MM.1S (cell line): ENCODE data around the gene TMSB4X.

Experiments
- DNase-seq: peaks from one replicate; pipeline ENCODE4 v3.0.0-alpha.2; 2015
- H2AFZ ChIP-seq: fragments of 300-600 bp; sonication (generic); 2 replicates; pipeline ENCODE4 v1.6.0; 2016; ENCODE audit warnings: antibody characterized with exemption, low read length
- H3F3A ChIP-seq: fragments of 300-600 bp; sonication (generic); 2 replicates; pipeline ENCODE4 v1.6.1; 2016; ENCODE audit warnings: mild to moderate bottlenecking, antibody characterized with exemption, low read length, moderate library complexity, mixed read lengths; ENCODE audit not compliant: insufficient read depth
- H3K27ac ChIP-seq: fragments of 300-600 bp; sonication (generic); 2 replicates; pipeline ENCODE4 v1.5.1; 2016; ENCODE audit warnings: mild to moderate bottlenecking, low read length
- H3K27me3 ChIP-seq: fragments of 300-600 bp; sonication (generic); replicated peaks from 2 replicates; pipeline ENCODE4 v1.6.0; 2016; ENCODE audit warnings: low read length; ENCODE audit not compliant: insufficient read depth
- H3K36me3 ChIP-seq: fragments of 300-600 bp; sonication (generic); replicated peaks from 2 replicates; pipeline ENCODE4 v1.6.1; 2016; ENCODE audit warnings: mild to moderate bottlenecking, low read length, mixed read lengths; ENCODE audit not compliant: insufficient read depth
- H3K4me1 ChIP-seq: fragments of 300-600 bp; sonication (generic); 2 replicates; pipeline ENCODE4 v1.6.1; 2016; ENCODE audit warnings: low read length, mixed read lengths
- H3K4me2 ChIP-seq: fragments of 300-600 bp; sonication (generic); 2 replicates; pipeline ENCODE4 v1.6.0; 2016; ENCODE audit warnings: low read depth, low read length
- H3K4me3 ChIP-seq: fragments of 300-600 bp; sonication (generic); 2 replicates; pipeline ENCODE4 v1.5.1; 2016; ENCODE audit warnings: low read length, mixed read lengths
- H3K79me2 ChIP-seq: fragments of 300-600 bp; sonication (generic); 2 replicates; pipeline ENCODE4 v1.6.1; 2016; ENCODE audit warnings: mixed run types, low read length, mixed read lengths
- H3K9ac ChIP-seq: fragments of 300-600 bp; sonication (generic); 2 replicates; pipeline ENCODE4 v1.6.1; 2016; ENCODE audit warnings: low read length, mixed read lengths
- H3K9me2 ChIP-seq: fragments of 300-600 bp; sonication (generic); replicated peaks from 2 replicates; pipeline ENCODE4 v1.6.1; 2016; ENCODE audit warnings: mild to moderate bottlenecking, low read length, mixed read lengths; ENCODE audit not compliant: insufficient read depth
- H3K9me3 ChIP-seq: fragments of 300-600 bp; sonication (generic); replicated peaks from 2 replicates; pipeline ENCODE4 v1.6.1; 2016; ENCODE audit warnings: mild to moderate bottlenecking, low read length, mixed read lengths; ENCODE audit not compliant: insufficient read depth
- H4K20me1 ChIP-seq: fragments of 300-600 bp; sonication (generic); 2 replicates; pipeline ENCODE4 v1.6.1; 2016; ENCODE audit warnings: mild to moderate bottlenecking, low read length, moderate library complexity, mixed read lengths; ENCODE audit not compliant: insufficient read depth
- CTCF ChIP-seq: fragments of 300-600 bp; sonication (generic); IDR thresholded peaks from 2 replicates; pipeline ENCODE4 v1.5.1; 2016; ENCODE audit warnings: antibody characterized with exemption, low read length, mixed read lengths
- EZH2 ChIP-seq: fragments of 300-600 bp; sonication (generic); optimal IDR thresholded peaks from 2 replicates; pipeline ENCODE3; 2017; ENCODE audit warnings: low read depth, mild to moderate bottlenecking, antibody characterized with exemption, low read length, mixed read lengths
- EZH2phosphoT487 ChIP-seq: fragments of 300-600 bp; sonication (generic); IDR thresholded peaks from 2 replicates; pipeline ENCODE4 v1.6.1; 2018; ENCODE audit warnings: antibody characterized with exemption, low read length

TMSB4X gene

GRCh38 chrX:12972878-12973560 lies 1.9 kb upstream of the TMSB4X start:
- H3K9me2 ChIP-seq = no peaks in the 10 kb centered on the region
- TF ChIP-seq CTCF = no peak
- no peak for TF ChIP-seq EZH2phosphoT487
- no peak for TF ChIP-seq EZH2
- no peaks in the 10 kb centered on the region for H3K9me3 ChIP-seq
- no peaks in the 10 kb centered on the region for H3K27me3 ChIP-seq
- H3K4me2 ChIP-seq = no peak overlapping the region
- H2AFZ ChIP-seq = no peak overlapping the region
- H3K27ac ChIP-seq = no peak overlapping the region
- 0 out of 2 replicates have a peak, but pooled peaks cover 9% of the 10 kb centered on the region for H3K4me1 ChIP-seq
- peaks cover 14% of the 10 kb centered on the region for H3F3A ChIP-seq
- H3K36me3 ChIP-seq = no peaks in the 10 kb centered on the region
- no peaks in the 10 kb centered on the region for H4K20me1 ChIP-seq
- no peak overlapping the region for H3K4me3 ChIP-seq
- peaks cover 14% of the 10 kb centered on the region for H3K79me2 ChIP-seq
- DNase-seq = no peak
- H3K9ac ChIP-seq = no peak overlapping the region

GRCh38 chrX:12973561-12974304 lies 1.2 kb upstream of the TMSB4X start:
- no peaks in the 10 kb centered on the region for H4K20me1 ChIP-seq
- H3K4me3 ChIP-seq = 0 out of 2 replicates have a peak overlapping the region, but pooled peaks have one; percentile 96
- H3K27ac ChIP-seq = peak overlapping the region; percentile 73; the same call in 1 of the 2 replicates
- peaks cover 14% of the 10 kb centered on the region for H3K79me2 ChIP-seq
- DNase-seq = no peak
- H3F3A ChIP-seq = peaks cover 20% of the 10 kb centered on the region
- H3K9me2 ChIP-seq = no peaks in the 10 kb centered on the region
- no peaks in the 10 kb centered on the region for H3K36me3 ChIP-seq
- 0 out of 2 replicates have a peak, but pooled peaks cover 10% of the 10 kb centered on the region for H3K4me1 ChIP-seq
- peak overlapping the region; percentile 57; the same call in 1 of the 2 replicates for H3K4me2 ChIP-seq
- no peaks in the 10 kb centered on the region for H3K9me3 ChIP-seq
- TF ChIP-seq EZH2 (no peak), EZH2phosphoT487 (no peak), CTCF (no peak)
- peak overlapping the region; percentile 45; the same call in 1 of the 2 replicates for H3K9ac ChIP-seq
- H3K27me3 ChIP-seq = no peaks in the 10 kb centered on the region
- no peak overlapping the region for H2AFZ ChIP-seq

GRCh38 chrX:12974305-12974795 lies 560 bp upstream of the TMSB4X start:
- H3K9ac ChIP-seq = peak overlapping the region; percentile 45
- no peaks in the 10 kb centered on the region for H3K36me3 ChIP-seq
- peaks cover 23% of the 10 kb centered on the region for H3F3A ChIP-seq
- TF ChIP-seq CTCF (no peak), EZH2phosphoT487 (no peak), EZH2 (no peak)
- peaks cover 14% of the 10 kb centered on the region for H3K79me2 ChIP-seq
- H3K4me3 ChIP-seq = peak overlapping the region; percentile 96
- H3K9me2 ChIP-seq = no peaks in the 10 kb centered on the region
- no peak for DNase-seq
- H3K9me3 ChIP-seq = no peaks in the 10 kb centered on the region
- H3K27ac ChIP-seq = peak overlapping the region; percentile 73
- peak overlapping the region; percentile 57 for H3K4me2 ChIP-seq
- 0 out of 2 replicates have a peak, but pooled peaks cover 17% of the 10 kb centered on the region for H3K4me1 ChIP-seq
- no peaks in the 10 kb centered on the region for H4K20me1 ChIP-seq
- H2AFZ ChIP-seq = peak overlapping the region; percentile 48; the same call in 1 of the 2 replicates
- H3K27me3 ChIP-seq = no peaks in the 10 kb centered on the region
